HepG2 (cell line): ENCODE results near the gene C1QTNF1. TPM values are rescaled to one million over a fixed set of nuclear protein-coding genes. Genes with fewer than 3 reads are reported as not detected.

Experiments
- E2F1 ChIP-seq: sonication (generic); formaldehyde crosslinking; IDR thresholded peaks from 2 replicates; pipeline ENCODE4 v1.5.0; 2020; ENCODE audit warnings: missing genetic modification reagents
- FOXK2 ChIP-seq: fragments of 450-650 bp; IDR thresholded peaks from 2 replicates; pipeline ENCODE4 v1.6.1; 2016
- IRF2 ChIP-seq: IDR thresholded peaks from 2 replicates; pipeline ENCODE4 v1.6.1; 2018; ENCODE audit warnings: missing genetic modification reagents, missing compliant biosample characterization
- KDM4B ChIP-seq: sonication (generic); formaldehyde crosslinking; IDR thresholded peaks from 2 replicates; pipeline ENCODE4 v1.4.0; 2020; ENCODE audit warnings: missing genetic modification reagents
- KDM6A ChIP-seq: IDR thresholded peaks from 2 replicates; pipeline ENCODE4 v1.6.1; 2016; ENCODE audit warnings: low read depth
- MIER3 ChIP-seq: IDR thresholded peaks from 2 replicates; pipeline ENCODE4 v1.6.1; 2016; ENCODE audit warnings: missing compliant biosample characterization, borderline replicate concordance
- POLR2AphosphoS2 ChIP-seq: IDR thresholded peaks from 2 replicates; pipeline ENCODE4 v1.6.1; 2011; ENCODE audit warnings: low read depth, low read length, improper control_type of control experiment
- RFXANK ChIP-seq: IDR thresholded peaks from 2 replicates; pipeline ENCODE4 v1.6.1; 2016
- STAT6 ChIP-seq: sonication (generic); formaldehyde crosslinking; IDR thresholded peaks from 2 replicates; pipeline ENCODE4 v1.4.0; 2020; ENCODE audit warnings: missing genetic modification reagents, mild to moderate bottlenecking, borderline replicate concordance
- ZBTB43 ChIP-seq: sonication (generic); formaldehyde crosslinking; conservative IDR thresholded peaks from 2 replicates; pipeline ENCODE4 v1.4.0; 2020; ENCODE audit warnings: missing genetic modification reagents
- ZBTB7A ChIP-seq: sonication (generic); formaldehyde crosslinking; IDR thresholded peaks from 2 replicates; pipeline ENCODE4 v1.8.0; 2022; ENCODE audit warnings: mild to moderate bottlenecking, missing genetic modification reagents
- ZFP36L2 ChIP-seq: sonication (generic); formaldehyde crosslinking; IDR thresholded peaks from 2 replicates; pipeline ENCODE4 v1.4.0; 2020; ENCODE audit warnings: missing genetic modification reagents
- ZFP82 ChIP-seq: sonication (generic); formaldehyde crosslinking; IDR thresholded peaks from 2 replicates; pipeline ENCODE4 v1.5.1; 2020; ENCODE audit warnings: mild to moderate bottlenecking, missing genetic modification reagents, borderline replicate concordance
- ZMYM2 ChIP-seq: sonication (generic); formaldehyde crosslinking; IDR thresholded peaks from 2 replicates; pipeline ENCODE4 v1.8.0; 2022; ENCODE audit warnings: mild to moderate bottlenecking, missing genetic modification reagents
- ZNF136 ChIP-seq: sonication (generic); formaldehyde crosslinking; IDR thresholded peaks from 2 replicates; pipeline ENCODE4 v1.8.1; 2022; ENCODE audit warnings: low read depth, mild to moderate bottlenecking, moderate library complexity, missing genetic modification reagents
- ZNF616 ChIP-seq: sonication (generic); formaldehyde crosslinking; IDR thresholded peaks from 2 replicates; pipeline ENCODE4 v1.5.0; 2020; ENCODE audit warnings: low read depth, mild to moderate bottlenecking, missing genetic modification reagents
- ZNF660 ChIP-seq: sonication (generic); formaldehyde crosslinking; IDR thresholded peaks from 2 replicates; pipeline ENCODE4 v1.5.1; 2020; ENCODE audit warnings: mild to moderate bottlenecking, low read depth, missing genetic modification reagents, borderline replicate concordance
- ZSCAN25 ChIP-seq: sonication (generic); formaldehyde crosslinking; IDR thresholded peaks from 2 replicates; pipeline ENCODE4 v1.8.0; 2022; ENCODE audit warnings: mild to moderate bottlenecking, missing genetic modification reagents
- polyA plus RNA-seq, 8 experiments: library from polyadenylated mRNA; depleted of rRNA in 3 of 8; stranded (reverse) in 7 of 8; unstranded in 1 of 8; fragments of >200 nt; fragmentation: Illumina TruSeq in 4 of 8; extraction: Trizol in 4 of 8; gene quantifications; 2 replicates each; pipeline versions ENCODE4 v1.2.1 to v1.2.3, GENCODE V29; 2011 to 2016; ENCODE audit warnings: low read depth in 4 of 8, missing spikeins in 1 of 8, mixed read lengths in 1 of 8; ENCODE audit not compliant: insufficient read depth in 1 of 8
- total RNA-seq, 5 experiments: library from RNA; depleted of rRNA; stranded (reverse); fragments of >200 nt; fragmentation: Illumina TruSeq; extraction: Trizol; gene quantifications; 2 replicates each; pipeline ENCODE4 v1.2.3, GENCODE V29; 2016; ENCODE audit warnings: low read depth in 1 of 5
- TF ChIP-seq, protein P1 (sequence below): sonication (generic); formaldehyde crosslinking; IDR thresholded peaks from 2 replicates; pipeline ENCODE4 v1.8.0; 2022; ENCODE audit warnings: low read depth, missing genetic modification reagents
- TF ChIP-seq, protein P2 (sequence below): sonication (generic); formaldehyde crosslinking; conservative IDR thresholded peaks from 2 replicates; pipeline ENCODE4 v1.4.0; 2020; ENCODE audit warnings: mild to moderate bottlenecking, missing genetic modification reagents, moderate library complexity

The C1QTNF1 gene
- total and polyA plus RNA-seq, 2 of the 13 experiments (the other 11 are each of a cell fraction or from before 2014, with no cell fraction given): 0.18 to 0.86 TPM

DNA sequence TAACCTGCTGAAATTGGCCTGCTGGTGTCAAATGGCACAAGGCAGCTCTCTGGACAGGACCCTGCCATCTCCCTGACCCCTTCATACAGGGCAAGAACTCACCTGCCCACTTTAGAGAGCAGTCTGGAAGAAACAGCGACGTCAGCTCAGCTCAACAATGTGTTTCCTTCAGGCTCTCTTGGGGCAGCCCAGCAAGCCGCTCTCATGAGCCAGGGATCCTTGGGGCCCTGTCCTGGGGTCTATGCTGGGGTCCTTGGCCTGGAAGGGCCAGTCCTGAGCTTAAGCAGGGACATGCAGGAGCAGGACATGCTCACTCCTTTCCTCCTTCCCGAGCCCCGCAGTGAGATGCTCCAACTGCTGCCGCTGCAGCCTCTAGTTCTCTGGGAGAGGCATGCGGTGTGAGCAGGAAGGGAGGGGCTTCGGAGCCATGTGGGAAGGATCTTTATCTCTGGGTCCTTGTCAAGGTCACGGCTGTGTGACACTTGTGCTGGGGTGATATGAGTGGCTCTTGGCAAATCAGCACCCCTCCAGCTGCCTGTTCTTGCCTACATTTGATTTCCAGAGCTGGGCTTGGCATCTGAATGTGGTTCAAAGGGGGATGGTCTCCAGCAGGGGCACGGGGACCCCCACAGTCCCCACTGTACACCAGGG is 3.4 kb downstream of the C1QTNF1 start (continued):
- TF ChIP-seq, protein P1, sequence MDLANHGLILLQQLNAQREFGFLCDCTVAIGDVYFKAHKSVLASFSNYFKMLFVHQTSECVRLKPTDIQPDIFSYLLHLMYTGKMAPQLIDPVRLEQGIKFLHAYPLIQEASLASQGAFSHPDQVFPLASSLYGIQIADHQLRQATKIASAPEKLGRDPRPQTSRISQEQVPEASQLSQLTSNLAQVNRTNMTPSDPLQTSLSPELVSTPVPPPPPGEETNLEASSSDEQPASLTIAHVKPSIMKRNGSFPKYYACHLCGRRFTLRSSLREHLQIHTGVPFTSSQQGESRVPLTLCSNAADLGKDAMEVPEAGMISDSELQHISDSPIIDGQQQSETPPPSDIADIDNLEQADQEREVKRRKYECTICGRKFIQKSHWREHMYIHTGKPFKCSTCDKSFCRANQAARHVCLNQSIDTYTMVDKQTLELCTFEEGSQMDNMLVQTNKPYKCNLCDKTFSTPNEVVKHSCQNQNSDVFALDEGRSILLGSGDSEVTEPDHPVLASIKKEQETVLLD (CRISPR knock-in tag): no peak
- TF ChIP-seq ZNF136 (CRISPR knock-in tag) (peak; percentile 9; the same call in 1 of the 2 replicates), POLR2AphosphoS2 (peak; percentile 62; the same call in 1 of the 2 replicates), ZFP82 (no peak), ZFP36L2 (CRISPR knock-in tag) (no peak; the same call in 1 of the 2 replicates), ZBTB43 (CRISPR knock-in tag) (no peak; the same call in 1 of the 2 replicates), ZSCAN25 (0 out of 2 replicates have a peak, but pooled peaks have one; percentile 12), IRF2 (CRISPR knock-in tag) (peak; percentile 37; the same call in 1 of the 2 replicates), MIER3 (CRISPR knock-in tag) (no peak), ZNF616 (no peak), E2F1 (CRISPR knock-in tag) (no peak), STAT6 (no peak), ZMYM2 (CRISPR knock-in tag) (peak; percentile 47; the same call in 1 of the 2 replicates), ZBTB7A (CRISPR knock-in tag) (peak; percentile 47; the same call in 1 of the 2 replicates), KDM4B (CRISPR knock-in tag) (peak; percentile 10; the same call in 1 of the 2 replicates), KDM6A (peak; percentile 9; the same call in 1 of the 2 replicates), RFXANK (CRISPR knock-in tag) (no peak; the same call in 1 of the 2 replicates), FOXK2 (no peak), ZNF660 (CRISPR knock-in tag) (no peak)
- TF ChIP-seq, protein P2, sequence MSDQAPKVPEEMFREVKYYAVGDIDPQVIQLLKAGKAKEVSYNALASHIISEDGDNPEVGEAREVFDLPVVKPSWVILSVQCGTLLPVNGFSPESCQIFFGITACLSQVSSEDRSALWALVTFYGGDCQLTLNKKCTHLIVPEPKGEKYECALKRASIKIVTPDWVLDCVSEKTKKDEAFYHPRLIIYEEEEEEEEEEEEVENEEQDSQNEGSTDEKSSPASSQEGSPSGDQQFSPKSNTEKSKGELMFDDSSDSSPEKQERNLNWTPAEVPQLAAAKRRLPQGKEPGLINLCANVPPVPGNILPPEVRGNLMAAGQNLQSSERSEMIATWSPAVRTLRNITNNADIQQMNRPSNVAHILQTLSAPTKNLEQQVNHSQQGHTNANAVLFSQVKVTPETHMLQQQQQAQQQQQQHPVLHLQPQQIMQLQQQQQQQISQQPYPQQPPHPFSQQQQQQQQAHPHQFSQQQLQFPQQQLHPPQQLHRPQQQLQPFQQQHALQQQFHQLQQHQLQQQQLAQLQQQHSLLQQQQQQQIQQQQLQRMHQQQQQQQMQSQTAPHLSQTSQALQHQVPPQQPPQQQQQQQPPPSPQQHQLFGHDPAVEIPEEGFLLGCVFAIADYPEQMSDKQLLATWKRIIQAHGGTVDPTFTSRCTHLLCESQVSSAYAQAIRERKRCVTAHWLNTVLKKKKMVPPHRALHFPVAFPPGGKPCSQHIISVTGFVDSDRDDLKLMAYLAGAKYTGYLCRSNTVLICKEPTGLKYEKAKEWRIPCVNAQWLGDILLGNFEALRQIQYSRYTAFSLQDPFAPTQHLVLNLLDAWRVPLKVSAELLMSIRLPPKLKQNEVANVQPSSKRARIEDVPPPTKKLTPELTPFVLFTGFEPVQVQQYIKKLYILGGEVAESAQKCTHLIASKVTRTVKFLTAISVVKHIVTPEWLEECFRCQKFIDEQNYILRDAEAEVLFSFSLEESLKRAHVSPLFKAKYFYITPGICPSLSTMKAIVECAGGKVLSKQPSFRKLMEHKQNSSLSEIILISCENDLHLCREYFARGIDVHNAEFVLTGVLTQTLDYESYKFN: no peak
